Measurements from ENCODE around the gene PICALM. TPM values are rescaled to one million over a fixed set of nuclear protein-coding genes. Genes with fewer than 3 reads are reported as not detected.

Gene PICALM
- total and polyA plus RNA-seq, 3 donors from 2014 or later = 156 to 237 (median 217) TPM

DNA sequence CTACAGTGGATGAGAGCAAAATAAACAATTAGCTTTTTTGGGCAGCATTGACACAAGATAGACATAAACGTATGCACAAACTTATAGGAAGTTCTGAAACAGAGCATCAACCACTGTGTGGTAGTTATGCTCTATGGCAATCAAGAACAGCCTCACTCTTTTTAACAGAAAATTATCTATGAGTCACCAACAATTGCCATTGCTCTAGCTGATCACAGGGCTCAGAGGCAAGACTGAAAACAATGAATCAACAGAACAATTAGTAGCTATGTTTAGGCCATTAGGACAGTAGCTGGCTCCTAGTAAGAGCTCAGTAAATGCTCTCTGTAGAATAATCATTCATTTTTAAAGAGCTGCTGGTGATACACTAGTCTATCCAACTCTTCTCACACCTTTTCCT, 34.9 kb upstream of the PICALM start:
- no peak for TF ChIP-seq POLR2A (IDR thresholded peaks at IDR 0.05)
- TF ChIP-seq, protein P1, sequence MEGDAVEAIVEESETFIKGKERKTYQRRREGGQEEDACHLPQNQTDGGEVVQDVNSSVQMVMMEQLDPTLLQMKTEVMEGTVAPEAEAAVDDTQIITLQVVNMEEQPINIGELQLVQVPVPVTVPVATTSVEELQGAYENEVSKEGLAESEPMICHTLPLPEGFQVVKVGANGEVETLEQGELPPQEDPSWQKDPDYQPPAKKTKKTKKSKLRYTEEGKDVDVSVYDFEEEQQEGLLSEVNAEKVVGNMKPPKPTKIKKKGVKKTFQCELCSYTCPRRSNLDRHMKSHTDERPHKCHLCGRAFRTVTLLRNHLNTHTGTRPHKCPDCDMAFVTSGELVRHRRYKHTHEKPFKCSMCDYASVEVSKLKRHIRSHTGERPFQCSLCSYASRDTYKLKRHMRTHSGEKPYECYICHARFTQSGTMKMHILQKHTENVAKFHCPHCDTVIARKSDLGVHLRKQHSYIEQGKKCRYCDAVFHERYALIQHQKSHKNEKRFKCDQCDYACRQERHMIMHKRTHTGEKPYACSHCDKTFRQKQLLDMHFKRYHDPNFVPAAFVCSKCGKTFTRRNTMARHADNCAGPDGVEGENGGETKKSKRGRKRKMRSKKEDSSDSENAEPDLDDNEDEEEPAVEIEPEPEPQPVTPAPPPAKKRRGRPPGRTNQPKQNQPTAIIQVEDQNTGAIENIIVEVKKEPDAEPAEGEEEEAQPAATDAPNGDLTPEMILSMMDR (IDR thresholded peaks at IDR 0.05) = no peak
- H3K36me3 ChIP-seq (ENCODE audit: low read depth, missing control alignments) = no peaks in the 10 kb centered on the region
- H3K4me3 ChIP-seq = no peak overlapping the region
- whole genome bisulfite sequencing, 2 donors = 80 to 93% methylated on average over 1 of the region's 1 CpG
- DNase-seq = no peak
- no peaks in the 10 kb centered on the region for H3K4me1 ChIP-seq
- no peaks in the 10 kb centered on the region for H3K27me3 ChIP-seq
- H3K27ac ChIP-seq = no peak overlapping the region
- intact Hi-C loops (cut with DNase I; ENCODE audit: low total_unique reads) = no loop called here
- H3K9me3 ChIP-seq = no peaks in the 10 kb centered on the region

DNA sequence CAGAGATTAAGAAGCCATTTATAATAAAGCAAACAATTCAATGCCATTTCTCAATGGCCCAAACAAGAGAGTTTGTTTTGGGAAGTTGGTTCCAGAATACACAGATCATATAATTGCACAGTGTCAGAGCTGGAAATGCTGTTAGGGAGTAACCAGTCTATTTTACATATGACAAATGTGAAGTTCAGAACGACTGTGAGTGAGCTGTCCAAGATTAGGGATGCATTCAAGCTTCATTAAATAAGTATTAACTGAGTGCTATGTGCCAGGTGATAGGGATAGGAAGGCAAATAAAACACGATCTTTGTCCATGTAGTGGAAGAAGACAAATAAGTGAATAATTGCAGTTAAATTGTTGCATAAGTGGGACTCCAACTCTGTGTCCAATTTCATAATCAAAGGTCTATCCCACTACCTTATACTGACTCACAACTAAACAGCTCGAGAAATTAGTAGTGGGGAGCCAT, 33.1 kb upstream of the PICALM start:
- DNase-seq = no peak
- H3K27ac ChIP-seq = no peak overlapping the region

DNA sequence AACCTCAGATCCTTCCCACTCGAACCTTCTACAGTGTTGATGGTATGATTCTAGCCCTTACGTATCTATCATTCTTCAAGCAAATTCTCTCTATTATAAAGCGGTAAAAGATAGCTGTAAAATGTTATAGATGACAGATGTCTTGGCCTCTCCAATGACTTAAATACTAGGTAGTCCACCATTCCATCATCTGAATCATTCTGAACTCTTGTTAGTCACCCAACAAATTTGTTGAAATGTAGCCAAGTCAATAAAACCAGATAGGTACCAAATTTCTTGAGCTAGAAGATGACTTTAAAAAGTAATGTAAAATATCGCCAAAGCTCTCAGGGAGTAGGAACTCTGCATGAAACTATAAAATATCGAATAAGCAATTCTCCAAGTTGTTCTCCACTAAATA, 32.6 kb upstream of the PICALM start:
- no peak for DNase-seq
- Histone ChIP-seq H3K9me3 (no peaks in the 10 kb centered on the region), H3K4me3 (no peak overlapping the region), H3K27ac (no peak overlapping the region), H3K4me1 (no peaks in the 10 kb centered on the region), H3K27me3 (no peaks in the 10 kb centered on the region), H3K36me3 (ENCODE audit: low read depth, missing control alignments) (no peaks in the 10 kb centered on the region)
- WGBS, 2 donors = 96% methylated on average over 5 of the region's 5 CpGs
- intact Hi-C loops (cut with DNase I; ENCODE audit: low total_unique reads) = no loop called here
- TF ChIP-seq, protein P1 (IDR thresholded peaks at IDR 0.05) = no peak
- no peak for TF ChIP-seq POLR2A (IDR thresholded peaks at IDR 0.05)

More for the DNA sequence above, 33.1 kb upstream of the PICALM start:
- intact Hi-C loops (cut with DNase I; ENCODE audit: low total_unique reads) = no loop called here
- no peaks in the 10 kb centered on the region for H3K36me3 ChIP-seq (ENCODE audit: low read depth, missing control alignments)
- no peaks in the 10 kb centered on the region for H3K9me3 ChIP-seq
- no peaks in the 10 kb centered on the region for H3K27me3 ChIP-seq
- TF ChIP-seq, protein P1 (IDR thresholded peaks at IDR 0.05) = no peak
- TF ChIP-seq POLR2A (IDR thresholded peaks at IDR 0.05) = no peak
- 56 to 62% methylated on average over 3 of the region's 3 CpGs for WGBS, 2 donors
- H3K4me3 ChIP-seq = no peak overlapping the region
- H3K4me1 ChIP-seq = no peaks in the 10 kb centered on the region

DNA sequence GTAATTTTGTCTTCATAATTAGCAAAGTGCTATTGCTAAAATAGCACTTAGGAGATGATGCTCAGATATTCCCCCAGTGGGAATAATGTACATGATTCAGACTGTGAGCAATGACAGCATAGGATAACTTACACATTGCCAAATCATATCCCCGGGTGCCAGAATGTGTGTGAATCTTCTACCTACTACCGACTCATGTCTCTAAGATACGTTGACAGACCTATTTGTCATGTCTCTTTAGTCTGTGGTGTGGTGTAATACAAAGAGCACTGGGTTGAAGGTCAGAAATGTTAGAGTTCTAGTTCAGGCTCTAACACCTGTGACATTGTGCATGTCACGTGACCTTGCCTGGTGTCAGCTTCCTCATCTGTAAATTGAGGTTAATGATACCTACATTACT, 31.0 kb upstream of the PICALM start:
- Histone ChIP-seq H3K27ac (no peak overlapping the region), H3K4me1 (no peaks in the 10 kb centered on the region), H3K9me3 (no peaks in the 10 kb centered on the region), H3K36me3 (ENCODE audit: low read depth, missing control alignments) (no peaks in the 10 kb centered on the region), H3K4me3 (no peak overlapping the region), H3K27me3 (no peaks in the 10 kb centered on the region)
- WGBS, 2 donors = 85 to 97% methylated on average over 4 of the region's 4 CpGs
- DNase-seq = no peak
- intact Hi-C loops (cut with DNase I; ENCODE audit: low total_unique reads) = no loop called here
- TF ChIP-seq POLR2A (IDR thresholded peaks at IDR 0.05) = no peak
- TF ChIP-seq, protein P1 (IDR thresholded peaks at IDR 0.05) = no peak

DNA sequence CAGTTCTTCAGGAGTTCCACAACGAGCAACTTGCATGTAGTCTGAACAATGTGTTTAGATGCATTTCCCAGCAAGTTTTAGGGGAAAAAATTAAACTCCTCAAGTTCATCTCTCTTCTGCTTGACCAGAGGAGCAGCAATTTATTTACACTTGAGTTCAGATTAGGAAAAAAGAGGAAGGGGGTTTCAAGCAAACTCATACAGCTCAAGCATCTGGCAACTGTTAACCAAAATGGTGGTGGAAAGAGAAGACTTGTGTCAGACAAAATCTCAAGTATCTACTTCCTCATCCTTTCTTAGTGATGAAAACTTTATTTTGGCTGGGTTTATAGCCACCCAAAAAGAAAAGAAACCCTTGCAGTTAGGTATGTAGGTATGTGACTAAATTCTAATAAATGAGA, 29.1 kb upstream of the PICALM start:
- Histone ChIP-seq H3K27me3 (no peaks in the 10 kb centered on the region), H3K4me1 (no peaks in the 10 kb centered on the region), H3K27ac (no peak overlapping the region), H3K4me3 (no peak overlapping the region), H3K9me3 (no peaks in the 10 kb centered on the region), H3K36me3 (ENCODE audit: low read depth, missing control alignments) (no peaks in the 10 kb centered on the region)
- intact Hi-C loops (cut with DNase I; ENCODE audit: low total_unique reads) = no loop called here
- DNase-seq = no peak
- WGBS, 2 donors = 75 to 83% methylated on average over 1 of the region's 1 CpG
- TF ChIP-seq, protein P1 (IDR thresholded peaks at IDR 0.05) = no peak
- no peak for TF ChIP-seq POLR2A (IDR thresholded peaks at IDR 0.05)

All from testis (tissue), 3 donors.